Lung (tissue), 12 donors: Measurements from ENCODE around the gene FRMD4A. TPM values are rescaled to one million over a fixed set of nuclear protein-coding genes. Genes with fewer than 3 reads are reported as not detected.

ENCODE experiments used
- ATAC-seq: fragments of 200-7000 bp; cut with Tn5 transposase; one replicate; pipeline ENCODE4 v1.9.1; 2020; ENCODE audit warnings: moderate number of reproducible peaks; ENCODE audit not compliant: insufficient read depth, low FRiP score
- DNase-seq, 3 donors: peaks; one replicate each; pipeline ENCODE4 v3.0.0-alpha.2; 2013 to 2017
- H3K27ac ChIP-seq, 2 donors: one replicate each; pipeline ENCODE4 v1.5.1; 2013; ENCODE audit warnings: mild to moderate bottlenecking in 2 of 2, moderate library complexity in 2 of 2, control low read depth in 1 of 2, inconsistent platforms in 1 of 2, low read depth in 1 of 2, low read length in 1 of 2
- H3K27me3 ChIP-seq, 3 donors: one replicate each; pipeline ENCODE4 v1.5.1; 2013; ENCODE audit warnings: low read length in 2 of 3; ENCODE audit not compliant: control insufficient read depth in 3 of 3, insufficient read depth in 3 of 3
- H3K36me3 ChIP-seq, 4 donors: one replicate each; pipeline ENCODE4 v1.5.1; 2013; ENCODE audit warnings: low read length in 4 of 4, mild to moderate bottlenecking in 1 of 4, moderate library complexity in 1 of 4; ENCODE audit not compliant: control insufficient read depth in 4 of 4, insufficient read depth in 4 of 4
- H3K4me1 ChIP-seq, 5 donors: one replicate each; pipeline ENCODE4 v1.5.1; 2013; ENCODE audit warnings: low read length in 5 of 5, mild to moderate bottlenecking in 2 of 5, moderate library complexity in 1 of 5; ENCODE audit not compliant: control insufficient read depth in 5 of 5, insufficient read depth in 5 of 5
- H3K4me3 ChIP-seq: one replicate; pipeline ENCODE4 v1.5.1; 2013; ENCODE audit warnings: mild to moderate bottlenecking, control low read depth, moderate library complexity
- H3K9ac ChIP-seq, 2 donors: one replicate each; pipeline ENCODE4 v1.5.1; 2013; ENCODE audit warnings: low read length in 2 of 2, control low read depth in 1 of 2; ENCODE audit not compliant: insufficient read depth in 1 of 2
- H3K9me3 ChIP-seq, 4 donors: one replicate each; pipeline ENCODE4 v1.5.1; 2013; ENCODE audit warnings: low read length in 3 of 4, mild to moderate bottlenecking in 1 of 4, moderate library complexity in 1 of 4; ENCODE audit not compliant: control insufficient read depth in 4 of 4, insufficient read depth in 3 of 4
- whole genome bisulfite sequencing, 2 donors: extraction: QIAGEN DNeasy Blood & Tissue Kit; methylation state at CpG; one replicate each; pipeline ENCODE4 v1.1.7; 2013; 5-methylcytosine and 5-hydroxymethylcytosine counted together
- polyA plus RNA-seq, 2 donors: library from polyadenylated mRNA; stranded (reverse); fragments of 200-250 nt; gene quantifications; one replicate each; pipeline ENCODE4 v1.2.1, GENCODE V29; 2013
- total RNA-seq, 2 donors: library from RNA; depleted of rRNA in 1 of 2; stranded (reverse); fragments of >200 nt in 1 of 2; gene quantifications; one replicate each; pipeline ENCODE4 v1.2.1, GENCODE V29; 2014 to 2021
- TF ChIP-seq, protein P1 (sequence below): IDR thresholded peaks from 2 replicates; pipeline ENCODE4 v1.5.1; 2012; ENCODE audit warnings: mild to moderate bottlenecking; ENCODE audit errors: control extremely low read depth, extremely low read depth
- donor health status: control.
- donor health status: control.
- donor health status: Bipolar disorder and iron deficiency.
- donor health status: healthy.
- donor health status: DM: yes; HTN: yes; CAD: no.

Gene FRMD4A
- total and polyA plus RNA-seq, 4 donors, result 12.0 to 64.5 (median 29.3) TPM

DNA sequence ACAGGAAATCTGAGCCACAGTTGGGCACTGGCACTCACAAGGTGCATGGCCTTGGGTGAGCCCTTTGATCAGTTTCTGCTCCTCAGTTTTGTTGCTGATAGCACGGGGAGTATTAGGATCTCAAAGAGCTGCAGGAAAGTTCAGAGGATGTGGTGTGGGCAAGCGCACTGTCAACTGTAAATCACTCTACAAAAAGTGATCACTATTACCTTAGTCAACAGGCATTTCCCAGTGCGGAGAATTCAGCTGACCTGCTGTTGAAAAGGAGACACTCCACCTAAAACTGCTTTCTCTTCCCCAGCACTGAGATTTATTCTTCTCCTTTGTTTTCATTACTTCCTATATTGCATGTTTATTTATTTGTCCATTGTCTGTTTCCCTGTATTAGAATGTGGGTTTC lies 412.9 kb downstream of the FRMD4A start:
- Histone ChIP-seq H3K9ac (no peak overlapping the region), H3K27me3 (no peaks in the 10 kb centered on the region), H3K4me3 (no peak overlapping the region), H3K36me3 (peaks cover 0 to 5% (median 0%) of the 10 kb centered on the region in 4 donors), H3K4me1 (peaks cover 0 to 2% (median 0%) of the 10 kb centered on the region in 5 donors), H3K27ac (no peak overlapping the region), H3K9me3 (peaks cover 0 to 2% (median 0%) of the 10 kb centered on the region in 4 donors)
- WGBS, 2 donors, result 86 to 93% methylated on average over 3 of the region's 3 CpGs
- TF ChIP-seq, protein P1, sequence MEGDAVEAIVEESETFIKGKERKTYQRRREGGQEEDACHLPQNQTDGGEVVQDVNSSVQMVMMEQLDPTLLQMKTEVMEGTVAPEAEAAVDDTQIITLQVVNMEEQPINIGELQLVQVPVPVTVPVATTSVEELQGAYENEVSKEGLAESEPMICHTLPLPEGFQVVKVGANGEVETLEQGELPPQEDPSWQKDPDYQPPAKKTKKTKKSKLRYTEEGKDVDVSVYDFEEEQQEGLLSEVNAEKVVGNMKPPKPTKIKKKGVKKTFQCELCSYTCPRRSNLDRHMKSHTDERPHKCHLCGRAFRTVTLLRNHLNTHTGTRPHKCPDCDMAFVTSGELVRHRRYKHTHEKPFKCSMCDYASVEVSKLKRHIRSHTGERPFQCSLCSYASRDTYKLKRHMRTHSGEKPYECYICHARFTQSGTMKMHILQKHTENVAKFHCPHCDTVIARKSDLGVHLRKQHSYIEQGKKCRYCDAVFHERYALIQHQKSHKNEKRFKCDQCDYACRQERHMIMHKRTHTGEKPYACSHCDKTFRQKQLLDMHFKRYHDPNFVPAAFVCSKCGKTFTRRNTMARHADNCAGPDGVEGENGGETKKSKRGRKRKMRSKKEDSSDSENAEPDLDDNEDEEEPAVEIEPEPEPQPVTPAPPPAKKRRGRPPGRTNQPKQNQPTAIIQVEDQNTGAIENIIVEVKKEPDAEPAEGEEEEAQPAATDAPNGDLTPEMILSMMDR, result no peak
- ATAC-seq (no peak), DNase-seq (no peak)

DNA sequence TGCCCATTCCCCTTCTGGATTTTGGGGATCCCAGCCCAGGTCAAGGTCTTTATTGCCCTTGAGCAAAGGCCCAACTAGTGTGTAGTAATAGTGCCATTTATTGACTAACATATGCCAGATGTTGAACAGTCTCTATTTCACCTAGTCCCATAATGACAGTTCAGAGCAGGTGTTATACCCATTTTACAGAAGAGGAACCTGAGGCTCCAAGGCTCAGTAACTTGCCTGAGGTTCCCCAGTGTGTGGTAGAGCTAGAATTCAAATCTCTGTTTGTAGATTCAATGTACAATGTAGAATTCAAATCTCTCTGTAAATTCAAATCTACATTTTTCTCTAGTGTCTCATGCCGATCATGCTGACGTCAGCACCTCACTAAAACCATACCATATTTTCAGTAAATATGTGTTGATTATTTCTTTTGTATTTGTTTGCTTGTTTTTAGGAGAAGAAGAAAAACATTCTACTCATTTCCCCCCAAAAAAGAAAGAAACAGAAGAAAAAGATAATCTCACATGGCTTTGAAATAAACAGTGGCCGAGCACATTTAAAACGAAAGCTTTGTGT lies 414.3 kb downstream of the FRMD4A start:
- no peaks in the 10 kb centered on the region for H3K27me3 ChIP-seq
- 89 to 91% methylated on average over 4 of the region's 4 CpGs for WGBS, 2 donors

DNA sequence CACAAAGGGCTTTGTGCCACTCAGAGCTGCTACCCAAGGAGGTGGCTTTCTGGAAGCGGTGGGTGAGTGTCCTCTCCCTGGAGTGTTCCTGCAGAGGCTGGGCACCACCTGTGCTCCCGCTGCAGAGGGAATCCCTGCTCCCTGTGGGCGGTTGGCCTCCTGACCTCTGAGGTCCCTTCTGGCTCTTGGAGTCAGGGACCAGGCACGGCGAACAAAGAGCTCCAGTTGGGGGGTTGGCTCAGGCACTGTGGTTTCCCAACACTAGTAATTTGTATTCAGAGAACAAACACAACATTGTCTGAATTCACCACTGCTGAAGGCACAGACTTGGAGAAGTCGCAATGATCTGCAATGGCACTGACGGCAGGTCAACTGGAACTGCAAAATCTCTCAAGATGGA lies 415.0 kb downstream of the FRMD4A start:
- no peak for ATAC-seq
- no peaks in the 10 kb centered on the region for H3K27me3 ChIP-seq
- 95% methylated on average over 7 of the region's 7 CpGs for WGBS, 2 donors
- H3K27ac ChIP-seq, result no peak overlapping the region
- TF ChIP-seq, protein P1, result no peak
- no peak overlapping the region for H3K9ac ChIP-seq
- peaks cover 0 to 2% (median 0%) of the 10 kb centered on the region in 5 donors for H3K4me1 ChIP-seq
- no peak overlapping the region for H3K4me3 ChIP-seq
- DNase-seq, result no peak
- no peaks in the 10 kb centered on the region for H3K9me3 ChIP-seq
- H3K36me3 ChIP-seq, result no peaks in the 10 kb centered on the region

More for the DNA sequence above, 414.3 kb downstream of the FRMD4A start:
- Histone ChIP-seq H3K27ac (no peak overlapping the region), H3K4me1 (peaks cover 0 to 2% (median 0%) of the 10 kb centered on the region in 5 donors), H3K36me3 (peaks cover 0 to under 1% (median 0%) of the 10 kb centered on the region in 4 donors), H3K4me3 (no peak overlapping the region), H3K9ac (no peak overlapping the region), H3K9me3 (no peaks in the 10 kb centered on the region)
- no peak for DNase-seq
- no peak for ATAC-seq
- TF ChIP-seq, protein P1, result no peak

DNA sequence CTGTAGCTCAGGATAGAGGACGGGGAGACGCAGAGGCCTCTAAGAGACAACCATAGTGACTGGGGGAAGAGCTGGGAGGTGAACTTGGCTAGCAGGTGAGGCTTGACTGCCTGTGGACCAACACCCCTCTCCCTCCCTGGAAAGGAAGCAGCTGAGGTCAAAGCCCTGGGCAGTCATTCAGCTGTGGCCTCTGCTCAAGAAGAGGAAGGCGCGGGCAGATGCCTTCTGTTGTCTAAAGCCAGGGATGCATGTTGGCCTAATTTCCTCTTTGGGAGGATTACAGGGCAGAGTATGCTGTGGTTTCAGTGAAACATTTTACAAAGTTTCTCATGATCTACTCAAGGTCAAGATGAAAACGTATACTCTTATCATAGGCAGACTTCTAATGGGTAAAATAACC lies 416.8 kb downstream of the FRMD4A start:
- Histone ChIP-seq H3K27me3 (no peaks in the 10 kb centered on the region), H3K27ac (no peak overlapping the region), H3K36me3 (no peaks in the 10 kb centered on the region), H3K9ac (no peak overlapping the region), H3K4me1 (peaks cover 0 to 2% (median 0%) of the 10 kb centered on the region in 5 donors), H3K4me3 (no peak overlapping the region), H3K9me3 (peaks cover 0 to 3% (median 1%) of the 10 kb centered on the region in 4 donors)
- WGBS, 2 donors, result 71 to 74% methylated on average over 5 of the region's 5 CpGs
- TF ChIP-seq, protein P1, result no peak
- ATAC-seq, result no peak
- no peak for DNase-seq
